SK-N-SH treated with all-trans-retinoic acid at 6 μM for 48 hours (cell line): ENCODE results near the gene ZNF219.

Experiments
- ARNTL ChIP-seq: fragments of 450-650 bp; formaldehyde crosslinking; IDR thresholded peaks from 2 replicates; pipeline ENCODE4 v1.5.0; 2020; ENCODE audit warnings: low read depth, mild to moderate bottlenecking, moderate library complexity, borderline replicate concordance
- BACH2 ChIP-seq: fragments of 250-450 bp; sonication (Bioruptor Pico); IDR thresholded peaks from 2 replicates; pipeline ENCODE4 v1.9.0; 2021; ENCODE audit warnings: mild to moderate bottlenecking, borderline replicate concordance
- CREB5 ChIP-seq: fragments of 250-450 bp; sonication (Bioruptor Pico); IDR thresholded peaks from 2 replicates; pipeline ENCODE4 v1.5.1; 2020; ENCODE audit warnings: low read depth, mild to moderate bottlenecking, moderate library complexity
- ESRRG ChIP-seq: fragments of 250-450 bp; sonication (Bioruptor Pico); IDR thresholded peaks from 2 replicates; pipeline ENCODE4 v1.6.1; 2021; ENCODE audit warnings: mild to moderate bottlenecking
- OSR1 ChIP-seq: fragments of 250-450 bp; sonication (Bioruptor Pico); IDR thresholded peaks from 2 replicates; pipeline ENCODE4 v1.8.0; 2022; ENCODE audit warnings: moderate library complexity, mild to moderate bottlenecking, inconsistent platforms
- POU6F1 ChIP-seq: fragments of 250-450 bp; sonication (Bioruptor Pico); IDR thresholded peaks from 2 replicates; pipeline ENCODE4 v1.8.0; 2021; ENCODE audit warnings: low read depth, mild to moderate bottlenecking, moderate library complexity, borderline replicate concordance
- RARB ChIP-seq: fragments of 250-450 bp; sonication (Bioruptor Pico); IDR thresholded peaks from 2 replicates; pipeline ENCODE4 v1.8.0; 2021; ENCODE audit warnings: mild to moderate bottlenecking, moderate library complexity
- ZC3H10 ChIP-seq: fragments of 250-450 bp; sonication (Bioruptor Pico); IDR thresholded peaks from 2 replicates; pipeline ENCODE4 v1.5.1; 2021; ENCODE audit warnings: mild to moderate bottlenecking, moderate library complexity
- ZFP3 ChIP-seq: fragments of 250-450 bp; sonication (Bioruptor Pico); IDR thresholded peaks from 2 replicates; pipeline ENCODE4 v1.5.0; 2020; ENCODE audit warnings: mild to moderate bottlenecking, moderate library complexity
- ZNF565 ChIP-seq: fragments of 450-650 bp; formaldehyde crosslinking; conservative IDR thresholded peaks from 2 replicates; pipeline ENCODE4 v1.5.0; 2020; ENCODE audit warnings: low read depth, mild to moderate bottlenecking, moderate library complexity

DNA sequence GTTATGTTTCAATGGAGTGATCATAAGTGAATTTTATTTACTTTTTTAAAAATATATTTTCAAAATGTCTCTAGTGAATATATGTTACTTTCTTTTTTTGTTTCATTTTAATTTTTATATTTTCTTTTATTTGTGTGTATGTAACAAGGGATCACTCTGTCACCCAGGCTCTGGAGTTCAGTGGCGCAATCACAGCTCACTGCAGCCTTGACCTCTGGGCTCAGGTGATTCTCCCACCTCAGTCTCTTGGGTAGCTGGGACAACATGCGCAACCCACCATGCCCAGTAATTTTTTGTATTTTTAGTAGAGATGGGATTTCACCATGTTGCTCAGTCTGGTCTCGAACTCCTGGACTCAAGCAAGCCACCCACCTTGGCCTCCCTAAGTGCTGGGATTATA, 20.5 kb upstream of the ZNF219 start:
- TF ChIP-seq POU6F1 (no peak), ESRRG (no peak), BACH2 (CRISPR knock-in tag) (no peak), ARNTL (CRISPR knock-in tag) (no peak), ZFP3 (CRISPR knock-in tag) (no peak), OSR1 (no peak), ZC3H10 (CRISPR knock-in tag) (no peak), CREB5 (no peak), ZNF565 (no peak), RARB (CRISPR knock-in tag) (no peak)
